Measurements from ENCODE around the gene EML1.

The EML1 gene

GRCh38 chr14:99875836-99876235, 82.6 kb downstream of the EML1 start:
- Histone ChIP-seq H3K9me3 (replicated peaks in 1 of 11) (no peaks in the 10 kb centered on the region), H3K27ac (no peak overlapping the region), H4K20me1 (no peaks in the 10 kb centered on the region), H3K36me3 (no peaks in the 10 kb centered on the region), H3K4me1 (peaks cover 0 to 17% (median 9%) of the 10 kb centered on the region in 10 experiments; a peak in 7 of 20 replicates), H3K27me3 (0 out of 22 replicates have a peak, but pooled peaks cover 0 to 6% (median 0%) of the 10 kb centered on the region in 11 experiments), H3K4me3 (no peak overlapping the region), H3K9ac (no peak overlapping the region), H3K4me2 (peak overlapping the region in 7 of 11 experiments; percentile 11 to 39 (median 25); a peak in 9 of 22 replicates)
- TF ChIP-seq Cebpa-rat (IDR thresholded peaks at IDR 0.05) = no peak

GRCh38 chr14:99876406-99876805, 83.2 kb downstream of the EML1 start:
- Histone ChIP-seq H3K4me2 (peak overlapping the region in 6 of 11 experiments; percentile 22 to 39 (median 26); a peak in 8 of 22 replicates), H3K9ac (no peak overlapping the region), H3K27ac (no peak overlapping the region), H3K9me3 (replicated peaks in 1 of 11) (no peaks in the 10 kb centered on the region), H3K4me1 (peaks cover 0 to 17% (median 9%) of the 10 kb centered on the region in 10 experiments; a peak in 7 of 20 replicates), H3K4me3 (no peak overlapping the region), H3K36me3 (no peaks in the 10 kb centered on the region), H4K20me1 (no peaks in the 10 kb centered on the region), H3K27me3 (0 out of 22 replicates have a peak, but pooled peaks cover 0 to 6% (median 0%) of the 10 kb centered on the region in 11 experiments)
- TF ChIP-seq Cebpa-rat (IDR thresholded peaks at IDR 0.05) = no peak

GRCh38 chr14:99878563-99878962, 85.3 kb downstream of the EML1 start:
- H3K9me3 ChIP-seq (replicated peaks in 1 of 11) = no peaks in the 10 kb centered on the region
- TF ChIP-seq Cebpa-rat (IDR thresholded peaks at IDR 0.05) = no peak
- no peak overlapping the region for H3K9ac ChIP-seq
- no peak overlapping the region for H3K4me2 ChIP-seq
- H3K4me1 ChIP-seq = peaks cover 0 to 17% (median 9%) of the 10 kb centered on the region in 10 experiments; a peak in 7 of 20 replicates
- no peak overlapping the region for H3K4me3 ChIP-seq
- no peaks in the 10 kb centered on the region for H3K36me3 ChIP-seq
- H3K27ac ChIP-seq = no peak overlapping the region
- no peaks in the 10 kb centered on the region for H4K20me1 ChIP-seq
- H3K27me3 ChIP-seq = 0 out of 22 replicates have a peak, but pooled peaks cover 0 to 6% (median 0%) of the 10 kb centered on the region in 11 experiments

GRCh38 chr14:99879401-99880295, 86.4 kb downstream of the EML1 start:
- Histone ChIP-seq H3K9ac (no peak overlapping the region), H4K20me1 (no peaks in the 10 kb centered on the region; a peak in 1 of 22 replicates), H3K27me3 (0 out of 22 replicates have a peak, but pooled peaks cover 0 to 6% (median 0%) of the 10 kb centered on the region in 11 experiments), H3K9me3 (replicated peaks in 1 of 11) (no peaks in the 10 kb centered on the region), H3K27ac (no peak overlapping the region), H3K4me1 (peaks cover 0 to 17% (median 9%) of the 10 kb centered on the region in 10 experiments; a peak in 7 of 20 replicates), H3K4me2 (no peak overlapping the region), H3K4me3 (no peak overlapping the region), H3K36me3 (no peaks in the 10 kb centered on the region)
- no peak for TF ChIP-seq Cebpa-rat (IDR thresholded peaks at IDR 0.05)

- H3K9ac ChIP-seq = no peak overlapping the region
- no peaks in the 10 kb centered on the region for H3K27me3 ChIP-seq
- H3K9me3 ChIP-seq (replicated peaks in 1 of 11) = no peaks in the 10 kb centered on the region
- no peaks in the 10 kb centered on the region for H3K36me3 ChIP-seq
- H3K4me1 ChIP-seq = peaks cover 0 to 7% (median 5%) of the 10 kb centered on the region in 10 experiments; a peak in 7 of 20 replicates
- H3K27ac ChIP-seq = no peak overlapping the region
- H4K20me1 ChIP-seq = no peaks in the 10 kb centered on the region; a peak in 1 of 22 replicates
- no peak overlapping the region for H3K4me2 ChIP-seq
- TF ChIP-seq Cebpa-rat (IDR thresholded peaks at IDR 0.05) = no peak
- H3K4me3 ChIP-seq = no peak overlapping the region
Observed at GRCh38 chr14:99880651-99881420, 87.6 kb downstream of the EML1 start.

- Histone ChIP-seq H3K4me2 (no peak overlapping the region), H3K4me1 (no peaks in the 10 kb centered on the region), H4K20me1 (no peaks in the 10 kb centered on the region; a peak in 2 of 22 replicates), H3K4me3 (no peak overlapping the region), H3K27me3 (no peaks in the 10 kb centered on the region), H3K36me3 (no peaks in the 10 kb centered on the region), H3K9me3 (replicated peaks in 1 of 11) (no peaks in the 10 kb centered on the region), H3K9ac (no peak overlapping the region), H3K27ac (no peak overlapping the region)
- no peak for TF ChIP-seq Cebpa-rat (IDR thresholded peaks at IDR 0.05)
Observed at GRCh38 chr14:99883866-99884650, 90.8 kb downstream of the EML1 start.

GRCh38 chr14:99884834-99885648, 91.8 kb downstream of the EML1 start:
- Histone ChIP-seq H3K9me3 (replicated peaks in 1 of 11) (no peaks in the 10 kb centered on the region), H4K20me1 (no peaks in the 10 kb centered on the region; a peak in 2 of 22 replicates), H3K36me3 (no peaks in the 10 kb centered on the region), H3K27me3 (no peaks in the 10 kb centered on the region), H3K27ac (no peak overlapping the region), H3K4me1 (no peaks in the 10 kb centered on the region), H3K4me3 (no peak overlapping the region), H3K9ac (no peak overlapping the region), H3K4me2 (no peak overlapping the region)
- TF ChIP-seq Cebpa-rat (IDR thresholded peaks at IDR 0.05) = no peak

GRCh38 chr14:99885649-99885958, 92.4 kb downstream of the EML1 start:
- no peaks in the 10 kb centered on the region for H3K4me1 ChIP-seq

More at GRCh38 chr14:99885649-99885958, 92.4 kb downstream of the EML1 start:
- Histone ChIP-seq H3K27me3 (no peaks in the 10 kb centered on the region), H4K20me1 (no peaks in the 10 kb centered on the region; a peak in 2 of 22 replicates), H3K4me2 (no peak overlapping the region), H3K9me3 (replicated peaks in 1 of 11) (no peaks in the 10 kb centered on the region), H3K27ac (no peak overlapping the region), H3K36me3 (no peaks in the 10 kb centered on the region), H3K9ac (no peak overlapping the region), H3K4me3 (no peak overlapping the region)
- TF ChIP-seq Cebpa-rat (IDR thresholded peaks at IDR 0.05) = no peak
